Keratinocyte (primary cell): ENCODE measurements around the gene TAF13. TPM values are rescaled to one million over a fixed set of nuclear protein-coding genes. Genes with fewer than 3 reads are reported as not detected.

ENCODE experiments used
- DNase-seq: peaks from one replicate; pipeline ENCODE4 v3.0.0-alpha.2; 2011; ENCODE audit warnings: low read depth, missing footprints, low spot score
- FAIRE-seq: peaks from 2 replicates; lab custom pipeline; 2011; peaks lifted over from hg19 to GRCh38; lab: Jason Lieb, UNC
- H2AFZ ChIP-seq: 2 replicates; pipeline ENCODE4 v1.6.0; 2012; ENCODE audit warnings: low read length, control low read depth, inconsistent platforms; ENCODE audit not compliant: control insufficient read depth
- H3K27ac ChIP-seq: 2 replicates; pipeline ENCODE4 v1.5.1; 2011; ENCODE audit warnings: low read length; ENCODE audit not compliant: control insufficient read depth, insufficient read depth
- H3K27me3 ChIP-seq: 3 replicates; pipeline ENCODE4 v1.6.0; 2011; ENCODE audit warnings: low read length; ENCODE audit not compliant: control insufficient read depth, insufficient read depth; ENCODE audit errors: extremely low read depth
- H3K36me3 ChIP-seq, 2 experiments: 2 replicates in 1 of 2; 3 replicates in 1 of 2; pipeline ENCODE4 v1.5.1; 2011; ENCODE audit warnings: low read length in 2 of 2, mild to moderate bottlenecking in 1 of 2; ENCODE audit not compliant: control insufficient read depth in 2 of 2, insufficient read depth in 2 of 2; ENCODE audit errors: extremely low read depth in 1 of 2
- H3K4me1 ChIP-seq: 3 replicates; pipeline ENCODE4 v1.5.1; 2011; ENCODE audit warnings: low read length; ENCODE audit not compliant: control insufficient read depth, insufficient read depth; ENCODE audit errors: extremely low read depth
- H3K4me2 ChIP-seq: 3 replicates; pipeline ENCODE4 v1.6.0; 2011; ENCODE audit warnings: low read depth, low read length; ENCODE audit not compliant: control insufficient read depth, insufficient read depth; ENCODE audit errors: extremely low read depth
- H3K4me3 ChIP-seq, 3 experiments: fragments of 200-600 bp in 1 of 3; sonication (generic) in 1 of 3; 2 replicates in 2 of 3; 3 replicates in 1 of 3; pipeline ENCODE4 v1.5.1; 2011 to 2016; ENCODE audit warnings: low read length in 3 of 3, mild to moderate bottlenecking in 3 of 3, control low read depth in 2 of 3, inconsistent platforms in 1 of 3, low read depth in 1 of 3, mixed read lengths in 1 of 3, mixed run types in 1 of 3, moderate library complexity in 1 of 3; ENCODE audit not compliant: control insufficient read depth in 2 of 3, insufficient read depth in 2 of 3; ENCODE audit errors: extremely low read depth in 1 of 3
- H3K79me2 ChIP-seq: 2 replicates; pipeline ENCODE4 v1.6.0; 2012; ENCODE audit warnings: low read length; ENCODE audit not compliant: control insufficient read depth, insufficient read depth
- H3K9ac ChIP-seq: 3 replicates; pipeline ENCODE4 v1.6.0; 2011; ENCODE audit warnings: low read length; ENCODE audit not compliant: control insufficient read depth, insufficient read depth; ENCODE audit errors: extremely low read depth
- H3K9me1 ChIP-seq: 3 replicates; pipeline ENCODE4 v1.6.0; 2011; ENCODE audit warnings: low read length; ENCODE audit not compliant: control insufficient read depth, insufficient read depth; ENCODE audit errors: extremely low read depth
- H3K9me3 ChIP-seq: 2 replicates; pipeline ENCODE4 v1.5.1; 2012; ENCODE audit warnings: low read depth, low read length; ENCODE audit not compliant: control insufficient read depth
- H4K20me1 ChIP-seq: 3 replicates; pipeline ENCODE4 v1.6.0; 2011; ENCODE audit warnings: low read length; ENCODE audit not compliant: control insufficient read depth, insufficient read depth; ENCODE audit errors: extremely low read depth
- CTCF ChIP-seq, 3 experiments: IDR thresholded peaks in 1 of 3; conservative IDR thresholded peaks in 1 of 3; optimal IDR thresholded peaks in 1 of 3; 2 replicates in 2 of 3; 3 replicates in 1 of 3; pipeline versions ENCODE3 to v1.5.1; 2011; ENCODE audit warnings: low read length in 3 of 3, mild to moderate bottlenecking in 3 of 3, moderate library complexity in 2 of 3, control low read depth in 1 of 3, inconsistent platforms in 1 of 3; ENCODE audit not compliant: insufficient read depth in 2 of 3; ENCODE audit errors: extremely low read depth in 1 of 3
- EZH2 ChIP-seq: IDR thresholded peaks from one replicate; pipeline ENCODE4 v1.6.1; 2012; ENCODE audit warnings: inconsistent platforms, mild to moderate bottlenecking, low read length, moderate library complexity
- dilution Hi-C: fragments of 300-500 bp; cut with MboI; formaldehyde crosslinking; loops from one replicate; pipeline ENCODE4 v1.7.0; 2020; ENCODE audit warnings: low sequenced_read_pairs; ENCODE audit not compliant: extremely low pct_ligation_motif_present
- polyA plus RNA-seq, 5 experiments: library from polyadenylated mRNA; depleted of rRNA in 3 of 5; stranded (reverse) in 3 of 5; stranded (forward) in 1 of 5; unstranded in 1 of 5; fragments of >200 nt; gene quantifications; 1 replicate in 1 of 5; 2 replicates in 3 of 5; 3 replicates in 1 of 5; pipeline versions ENCODE4 v1.2.1 to v1.2.3, GENCODE V29; 2011 to 2012; ENCODE audit warnings: missing spikeins in 2 of 5, low read depth in 1 of 5, low replicate concordance in 1 of 5

The TAF13 gene
- polyA plus RNA-seq, 1 donor (not counting 4 experiments of a cell fraction or from before 2014, with no cell fraction given), result 151 TPM

- H3K9me3 ChIP-seq, result no peaks in the 10 kb centered on the region
- DNase-seq (peak; percentile 78), FAIRE-seq (peak; percentile 91)
- TF ChIP-seq EZH2 (no peak), CTCF (optimal IDR thresholded peaks at IDR 0.05 in 1 of 3, IDR thresholded peaks at IDR 0.05 in 1 of 3, conservative IDR thresholded peaks at IDR 0.05 in 1 of 3; ENCODE audit: extremely low read depth in 1 of 3, insufficient read depth in 2 of 3, low read length in 3 of 3) (no peak)
- H3K9me1 ChIP-seq, result no peaks in the 10 kb centered on the region
- H3K4me2 ChIP-seq, result peak overlapping the region; percentile 63
- peak overlapping the region; percentile 61 for H2AFZ ChIP-seq
- H3K9ac ChIP-seq, result peak overlapping the region; percentile 71
- H3K27ac ChIP-seq, result peak overlapping the region; percentile 94
- no peaks in the 10 kb centered on the region for H4K20me1 ChIP-seq
- no peaks in the 10 kb centered on the region for H3K36me3 ChIP-seq
- no peaks in the 10 kb centered on the region for H3K79me2 ChIP-seq
- dilution Hi-C loops, result no loop called here
- H3K4me3 ChIP-seq, result peak overlapping the region; percentile 2 to 39 (median 13)
- no peaks in the 10 kb centered on the region for H3K27me3 ChIP-seq
- H3K4me1 ChIP-seq, result peaks cover 30% of the 10 kb centered on the region
These were observed 25.4 kb downstream of the TAF13 start for GRCh38 chr1:109050228-109050995.

GRCh38 chr1:109048335-109048734 is 27.5 kb downstream of the TAF13 start:
- TF ChIP-seq CTCF (optimal IDR thresholded peaks at IDR 0.05 in 1 of 3, IDR thresholded peaks at IDR 0.05 in 1 of 3, conservative IDR thresholded peaks at IDR 0.05 in 1 of 3; ENCODE audit: extremely low read depth in 1 of 3, insufficient read depth in 2 of 3, low read length in 3 of 3), result no peak
- TF ChIP-seq EZH2, result no peak
- FAIRE-seq (no peak), DNase-seq (no peak)
- Histone ChIP-seq H3K36me3 (no peaks in the 10 kb centered on the region), H3K4me3 (no peak overlapping the region), H4K20me1 (no peaks in the 10 kb centered on the region), H3K9ac (no peak overlapping the region), H3K9me3 (no peaks in the 10 kb centered on the region), H3K9me1 (no peaks in the 10 kb centered on the region), H3K4me2 (no peak overlapping the region), H3K4me1 (peaks cover 30% of the 10 kb centered on the region), H3K27me3 (no peaks in the 10 kb centered on the region), H2AFZ (peak overlapping the region; percentile 40), H3K27ac (no peak overlapping the region), H3K79me2 (no peaks in the 10 kb centered on the region)
- dilution Hi-C loops, result no loop called here
